ENCODE results near the gene VANGL2.

DNA sequence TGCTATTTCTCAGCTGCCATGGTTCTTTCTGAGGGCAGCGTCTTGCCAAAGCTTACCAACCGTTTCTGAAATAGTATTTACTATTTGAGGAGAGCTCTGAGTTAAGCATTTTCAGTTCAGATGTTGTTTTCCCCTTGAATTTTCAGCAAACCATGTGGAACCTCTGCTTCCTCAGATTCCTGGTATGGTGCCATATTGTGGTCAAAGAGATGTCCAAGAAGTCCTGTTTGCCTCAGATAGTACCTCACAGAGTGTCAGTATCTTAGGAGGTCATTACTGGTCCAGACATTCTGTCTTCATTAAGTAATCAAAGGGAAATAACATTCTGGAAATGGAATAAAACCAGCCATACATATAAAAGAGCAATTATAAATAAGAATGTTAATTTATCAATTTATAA, 36.6 kb downstream of the VANGL2 start:
- TF ChIP-seq ZNF274 (IDR thresholded peaks at IDR 0.05; ENCODE audit: low read depth, low read length) (no peak), YY1 (IDR thresholded peaks at IDR 0.05; ENCODE audit: insufficient read depth, insufficient read length) (no peak), SUZ12 (IDR thresholded peaks at IDR 0.05; ENCODE audit: extremely low read depth, insufficient read depth, insufficient read length) (no peak)
